Sigmoid colon (tissue), 4 donors: Measurements from ENCODE around the gene ZPBP2.

Experiments used
- EP300 ChIP-seq, 4 donors: sonication (generic); formaldehyde crosslinking; IDR thresholded peaks; one replicate each; pipeline ENCODE4 v1.6.1; 2017; ENCODE audit warnings: antibody characterized with exemption in 4 of 4
- POLR2A ChIP-seq, 2 donors: fragments of 450-650 bp; IDR thresholded peaks; one replicate each; pipeline ENCODE4 v1.6.1; 2016; ENCODE audit warnings: antibody characterized with exemption in 2 of 2, mild to moderate bottlenecking in 2 of 2, moderate library complexity in 2 of 2
- TF ChIP-seq, protein P1 (sequence below), 4 experiments: fragments of 450-650 bp in 3 of 4; fragments of 200-600 bp in 1 of 4; IDR thresholded peaks; one replicate each; pipeline ENCODE4 v1.5.1; 2016 to 2019; ENCODE audit warnings: antibody characterized with exemption in 4 of 4, mild to moderate bottlenecking in 3 of 4, moderate library complexity in 2 of 4

DNA sequence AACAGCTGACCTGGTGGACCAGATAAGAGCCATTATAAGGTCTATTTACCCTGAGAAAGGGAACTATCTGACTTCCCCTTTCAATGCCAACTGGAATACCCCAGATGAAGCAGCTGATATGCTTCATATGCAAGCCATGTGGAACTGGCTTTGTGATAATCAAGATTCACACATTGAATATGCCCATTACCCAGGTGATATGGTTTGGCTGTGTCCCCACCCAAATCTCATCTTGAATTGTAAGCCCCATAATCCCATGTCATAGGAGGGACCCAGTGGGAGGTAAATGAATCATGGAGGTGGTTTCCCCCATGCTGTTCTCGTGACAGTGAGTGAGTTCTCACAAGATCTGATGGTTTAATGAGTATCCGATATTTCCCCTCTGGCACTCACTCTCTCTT, 46.0 kb upstream of the ZPBP2 start:
- TF ChIP-seq, protein P1, sequence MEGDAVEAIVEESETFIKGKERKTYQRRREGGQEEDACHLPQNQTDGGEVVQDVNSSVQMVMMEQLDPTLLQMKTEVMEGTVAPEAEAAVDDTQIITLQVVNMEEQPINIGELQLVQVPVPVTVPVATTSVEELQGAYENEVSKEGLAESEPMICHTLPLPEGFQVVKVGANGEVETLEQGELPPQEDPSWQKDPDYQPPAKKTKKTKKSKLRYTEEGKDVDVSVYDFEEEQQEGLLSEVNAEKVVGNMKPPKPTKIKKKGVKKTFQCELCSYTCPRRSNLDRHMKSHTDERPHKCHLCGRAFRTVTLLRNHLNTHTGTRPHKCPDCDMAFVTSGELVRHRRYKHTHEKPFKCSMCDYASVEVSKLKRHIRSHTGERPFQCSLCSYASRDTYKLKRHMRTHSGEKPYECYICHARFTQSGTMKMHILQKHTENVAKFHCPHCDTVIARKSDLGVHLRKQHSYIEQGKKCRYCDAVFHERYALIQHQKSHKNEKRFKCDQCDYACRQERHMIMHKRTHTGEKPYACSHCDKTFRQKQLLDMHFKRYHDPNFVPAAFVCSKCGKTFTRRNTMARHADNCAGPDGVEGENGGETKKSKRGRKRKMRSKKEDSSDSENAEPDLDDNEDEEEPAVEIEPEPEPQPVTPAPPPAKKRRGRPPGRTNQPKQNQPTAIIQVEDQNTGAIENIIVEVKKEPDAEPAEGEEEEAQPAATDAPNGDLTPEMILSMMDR (IDR thresholded peaks at IDR 0.05) = no peak
- TF ChIP-seq EP300 (IDR thresholded peaks at IDR 0.05) (no peak), POLR2A (IDR thresholded peaks at IDR 0.05) (no peak)
